Brain microvascular endothelial cell (primary cell): ENCODE results near the gene HMCN2.

Experiments
- DNase-seq: peaks from one replicate; pipeline ENCODE4 v3.0.0-alpha.2; 2020
- H3K27ac ChIP-seq: fragments of 250-450 bp; sonication (Bioruptor Pico); 2 replicates; pipeline ENCODE4 v1.5.1; 2020; ENCODE audit warnings: mild to moderate bottlenecking, moderate library complexity
- H3K27me3 ChIP-seq: fragments of 250-450 bp; sonication (Bioruptor Pico); replicated peaks from 2 replicates; pipeline ENCODE4 v1.5.1; 2020; ENCODE audit warnings: mild to moderate bottlenecking
- H3K36me3 ChIP-seq: fragments of 250-450 bp; sonication (Bioruptor Pico); replicated peaks from 2 replicates; pipeline ENCODE4 v1.5.1; 2020; ENCODE audit warnings: mild to moderate bottlenecking
- H3K4me3 ChIP-seq: 2 replicates; pipeline ENCODE4 v1.5.1; 2011; ENCODE audit warnings: low read depth, mild to moderate bottlenecking, control low read depth, low read length, moderate library complexity
- in situ Hi-C: cut with HindIII; loops from 2 replicates; pipeline ENCODE4 v1.10.0; 2017; ENCODE audit warnings: low sequenced_read_pairs, low pct_ligation_motif_present
- TF ChIP-seq, protein P1 (sequence below): IDR thresholded peaks from 2 replicates; pipeline ENCODE4 v1.5.1; 2011; ENCODE audit warnings: low read depth, mild to moderate bottlenecking, moderate library complexity, low read length, control low read depth, inconsistent platforms; ENCODE audit errors: missing control alignments

HMCN2 gene

GRCh38 chr9:130383979-130384676, 118.6 kb downstream of the HMCN2 start:
- TF ChIP-seq, protein P1, sequence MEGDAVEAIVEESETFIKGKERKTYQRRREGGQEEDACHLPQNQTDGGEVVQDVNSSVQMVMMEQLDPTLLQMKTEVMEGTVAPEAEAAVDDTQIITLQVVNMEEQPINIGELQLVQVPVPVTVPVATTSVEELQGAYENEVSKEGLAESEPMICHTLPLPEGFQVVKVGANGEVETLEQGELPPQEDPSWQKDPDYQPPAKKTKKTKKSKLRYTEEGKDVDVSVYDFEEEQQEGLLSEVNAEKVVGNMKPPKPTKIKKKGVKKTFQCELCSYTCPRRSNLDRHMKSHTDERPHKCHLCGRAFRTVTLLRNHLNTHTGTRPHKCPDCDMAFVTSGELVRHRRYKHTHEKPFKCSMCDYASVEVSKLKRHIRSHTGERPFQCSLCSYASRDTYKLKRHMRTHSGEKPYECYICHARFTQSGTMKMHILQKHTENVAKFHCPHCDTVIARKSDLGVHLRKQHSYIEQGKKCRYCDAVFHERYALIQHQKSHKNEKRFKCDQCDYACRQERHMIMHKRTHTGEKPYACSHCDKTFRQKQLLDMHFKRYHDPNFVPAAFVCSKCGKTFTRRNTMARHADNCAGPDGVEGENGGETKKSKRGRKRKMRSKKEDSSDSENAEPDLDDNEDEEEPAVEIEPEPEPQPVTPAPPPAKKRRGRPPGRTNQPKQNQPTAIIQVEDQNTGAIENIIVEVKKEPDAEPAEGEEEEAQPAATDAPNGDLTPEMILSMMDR: no peak
- no peak overlapping the region for H3K27ac ChIP-seq
- peaks cover 6% of the 10 kb centered on the region for H3K27me3 ChIP-seq
- DNase-seq: no peak
- no peak overlapping the region for H3K4me3 ChIP-seq
- in situ Hi-C loops: no loop called here
- H3K36me3 ChIP-seq: no peaks in the 10 kb centered on the region

DNA sequence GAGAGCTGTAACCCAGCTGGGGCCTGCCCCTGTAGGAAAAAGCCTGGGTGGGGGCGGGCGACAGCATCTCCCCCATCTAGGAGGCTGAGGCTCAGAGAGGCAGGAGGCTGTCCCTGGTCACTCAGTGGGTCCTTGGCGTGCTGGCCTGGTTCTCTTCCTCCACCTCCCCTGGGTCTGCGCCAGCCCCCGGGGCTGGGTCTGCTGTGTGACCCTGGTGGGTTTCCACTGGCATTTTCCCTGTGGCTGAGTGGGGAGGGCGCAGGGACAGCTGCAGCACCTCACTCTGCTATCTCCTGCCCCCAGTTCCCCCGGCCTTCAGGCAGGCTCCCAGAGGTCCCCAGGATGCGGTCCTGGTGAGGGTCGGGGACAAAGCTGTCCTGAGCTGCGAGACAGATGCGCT, 119.7 kb downstream of the HMCN2 start:
- no peaks in the 10 kb centered on the region for H3K36me3 ChIP-seq
- no peak overlapping the region for H3K27ac ChIP-seq
- in situ Hi-C loops: no loop called here
- no peak for DNase-seq
- TF ChIP-seq, protein P1: no peak
- H3K4me3 ChIP-seq: no peak overlapping the region
- H3K27me3 ChIP-seq: peaks cover 6% of the 10 kb centered on the region

GRCh38 chr9:130387398-130387797, 121.8 kb downstream of the HMCN2 start:
- TF ChIP-seq, protein P1: no peak
- in situ Hi-C loops: no loop called here
- no peak overlapping the region for H3K4me3 ChIP-seq
- no peak for DNase-seq
- H3K36me3 ChIP-seq: no peaks in the 10 kb centered on the region
- peaks cover 6% of the 10 kb centered on the region for H3K27me3 ChIP-seq
- no peak overlapping the region for H3K27ac ChIP-seq

DNA sequence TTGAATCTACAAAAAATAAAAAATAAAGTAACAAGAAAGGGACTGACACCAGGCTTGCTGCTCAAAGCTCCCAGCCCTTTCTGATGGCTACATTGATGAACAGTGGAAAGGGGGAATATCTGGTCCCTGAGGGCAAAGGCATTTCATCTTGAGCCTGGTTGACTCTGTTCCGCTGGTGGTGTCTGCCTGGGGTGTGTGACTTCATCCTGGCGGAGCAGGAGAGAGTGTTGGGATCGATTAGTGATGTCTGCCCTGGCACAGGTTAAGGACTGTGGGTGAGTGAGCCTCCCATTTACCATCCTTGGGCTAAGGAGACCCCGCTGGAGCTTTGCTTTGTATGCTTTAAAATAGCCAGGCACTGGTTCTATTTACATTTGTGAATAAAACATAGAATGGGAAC, 122.3 kb downstream of the HMCN2 start:
- Histone ChIP-seq H3K27me3 (peaks cover 6% of the 10 kb centered on the region), H3K27ac (no peak overlapping the region), H3K4me3 (no peak overlapping the region), H3K36me3 (no peaks in the 10 kb centered on the region)
- DNase-seq: no peak
- in situ Hi-C loops: no loop called here
- TF ChIP-seq, protein P1: no peak

DNA sequence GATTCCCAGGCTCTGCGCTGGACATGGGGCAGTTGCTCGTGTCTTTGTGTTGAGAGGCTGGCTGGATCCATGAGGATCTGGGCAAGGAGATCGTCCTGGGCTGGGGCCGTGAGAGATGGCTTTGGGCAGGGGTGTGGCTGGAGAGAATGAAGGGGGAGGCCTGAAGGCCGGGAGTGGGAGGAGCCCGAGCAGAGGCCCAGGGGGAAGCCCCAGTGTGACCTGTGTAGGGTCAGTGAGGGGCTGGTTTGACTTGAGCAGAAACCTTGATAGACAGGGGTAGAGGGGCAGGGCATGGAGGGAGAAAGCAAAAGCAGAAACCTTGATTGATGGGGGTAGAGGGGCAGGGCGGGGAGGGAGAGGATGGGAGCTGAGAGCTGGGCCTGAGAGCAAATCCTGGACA, 124.8 kb downstream of the HMCN2 start:
- in situ Hi-C loops: no loop called here
- no peak overlapping the region for H3K27ac ChIP-seq
- H3K27me3 ChIP-seq: no peaks in the 10 kb centered on the region
- TF ChIP-seq, protein P1: no peak
- no peak overlapping the region for H3K4me3 ChIP-seq
- no peak for DNase-seq
- no peaks in the 10 kb centered on the region for H3K36me3 ChIP-seq

DNA sequence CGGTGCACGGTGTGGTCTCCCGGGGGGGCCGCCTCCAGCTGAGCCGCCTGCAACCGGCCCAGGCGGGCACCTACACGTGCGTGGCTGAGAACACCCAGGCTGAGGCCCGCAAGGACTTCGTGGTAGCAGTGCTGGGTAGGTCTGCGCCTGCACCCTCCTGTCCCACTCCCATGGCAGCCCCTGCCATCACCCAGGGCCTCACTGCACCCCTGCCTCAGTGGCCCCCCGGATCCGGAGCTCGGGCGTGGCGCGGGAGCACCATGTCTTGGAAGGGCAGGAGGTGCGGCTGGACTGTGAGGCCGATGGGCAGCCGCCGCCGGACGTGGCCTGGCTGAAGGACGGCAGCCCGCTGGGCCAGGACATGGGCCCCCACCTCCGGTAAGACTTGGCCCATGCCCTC, 125.4 kb downstream of the HMCN2 start:
- in situ Hi-C loops: no loop called here
- TF ChIP-seq, protein P1: no peak
- H3K27me3 ChIP-seq: no peaks in the 10 kb centered on the region
- no peaks in the 10 kb centered on the region for H3K36me3 ChIP-seq
- no peak for DNase-seq
- H3K27ac ChIP-seq: no peak overlapping the region
- H3K4me3 ChIP-seq: no peak overlapping the region
